GM21717 (cell line): ENCODE results near the gene LMTK3.

Experiments used
- ATAC-seq: cut with Tn5 transposase; IDR thresholded peaks from one replicate; pipeline ENCODE4 v1.9.1; 2021; ENCODE audit warnings: mild to moderate bottlenecking, moderate library complexity; ENCODE audit not compliant: unreplicated experiment

The LMTK3 gene

DNA sequence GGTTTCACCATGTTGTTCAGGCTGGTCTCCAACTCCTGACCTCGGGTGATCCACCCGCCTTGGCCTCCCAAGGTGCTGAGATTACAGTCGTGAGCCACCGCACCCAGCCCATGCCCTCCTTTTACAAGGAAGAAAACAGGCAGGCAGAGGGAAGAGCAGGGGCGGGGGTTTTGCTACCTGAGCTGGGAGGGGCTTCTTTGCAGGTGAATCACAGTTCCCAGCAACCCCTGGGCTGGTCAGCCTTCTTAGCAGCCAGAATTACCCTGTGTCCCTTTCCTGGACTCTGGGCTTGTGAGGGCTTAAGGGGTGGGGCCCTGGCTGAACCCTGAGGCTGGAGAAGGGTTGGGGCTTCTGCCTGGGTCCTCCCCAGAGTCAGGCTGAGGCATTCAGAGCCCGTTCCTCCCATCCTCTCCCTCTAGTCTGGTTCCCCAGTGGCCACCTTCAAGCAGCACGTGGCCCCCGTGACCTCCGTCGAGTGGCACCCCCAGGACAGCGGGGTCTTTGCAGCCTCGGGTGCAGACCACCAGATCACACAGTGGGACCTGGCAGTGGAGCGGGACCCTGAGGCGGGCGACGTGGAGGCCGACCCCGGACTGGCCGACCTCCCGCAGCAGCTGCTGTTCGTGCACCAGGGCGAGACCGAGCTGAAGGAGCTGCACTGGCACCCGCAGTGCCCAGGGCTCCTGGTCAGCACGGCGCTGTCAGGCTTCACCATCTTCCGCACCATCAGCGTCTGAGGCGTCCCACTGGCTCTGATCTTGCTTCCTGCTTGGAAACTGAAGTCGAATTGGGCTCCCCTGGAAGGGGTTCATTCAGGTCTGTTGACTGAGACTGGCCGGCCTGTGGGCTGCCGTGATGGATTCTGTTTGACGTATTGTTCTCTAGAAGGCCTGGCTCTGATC is 59.1 kb downstream of the LMTK3 start:
- ATAC-seq: no peak

DNA sequence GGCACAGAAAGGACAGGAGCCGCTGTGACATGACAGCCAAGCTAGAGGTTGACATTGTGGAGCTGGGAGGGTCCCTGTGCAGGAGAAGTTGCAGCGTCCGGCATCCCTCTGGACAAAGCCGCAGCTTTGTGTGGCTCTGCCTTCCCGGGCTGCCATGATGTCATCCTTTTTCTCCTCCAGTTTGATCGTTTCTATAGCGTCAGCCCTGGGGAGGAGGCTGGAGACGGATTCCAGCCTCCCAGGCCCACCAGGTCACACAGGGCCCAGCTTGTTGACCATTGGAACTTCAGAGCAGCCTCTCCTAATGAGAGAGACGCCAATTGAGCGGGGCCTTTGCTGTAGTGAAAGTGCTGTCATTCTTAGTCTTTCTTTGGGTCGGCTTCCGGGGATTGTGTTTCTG is 60.0 kb downstream of the LMTK3 start:
- no peak for ATAC-seq

- ATAC-seq: no peak
Measured at GRCh38 chr19:48450863-48451262, 60.8 kb downstream of the LMTK3 start.

- no peak for ATAC-seq
Measured at GRCh38 chr19:48450441-48450840, 61.2 kb downstream of the LMTK3 start.

GRCh38 chr19:48448563-48448962 is 63.1 kb downstream of the LMTK3 start:
- no peak for ATAC-seq

DNA sequence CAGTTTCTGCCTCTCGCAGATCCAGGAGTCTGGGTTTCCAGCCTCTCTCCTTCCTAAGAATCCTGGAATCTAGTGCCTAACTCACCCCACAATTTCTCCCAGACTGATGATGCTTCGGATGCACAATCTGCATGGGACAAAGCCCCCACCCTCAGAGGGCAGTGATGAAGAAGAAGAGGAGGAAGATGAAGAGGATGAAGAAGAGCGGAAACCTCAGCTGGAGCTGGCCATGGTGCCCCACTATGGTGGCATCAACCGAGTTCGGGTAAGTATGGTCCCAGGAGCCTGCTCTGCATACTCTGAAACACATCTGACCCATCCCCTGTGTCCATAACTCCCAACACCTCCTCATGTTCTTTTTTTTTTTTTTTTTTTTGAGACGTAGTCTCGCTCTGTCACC is 65.1 kb downstream of the LMTK3 start:
- no peak for ATAC-seq

GRCh38 chr19:48445606-48446481 is 65.8 kb downstream of the LMTK3 start, which contains the start of gene GRWD1:
Gene GRWD1 (plus strand): TSS chr19:48445983. CDS start chr19:48446006, 23 bp downstream.
- peak; percentile 76 for ATAC-seq

DNA sequence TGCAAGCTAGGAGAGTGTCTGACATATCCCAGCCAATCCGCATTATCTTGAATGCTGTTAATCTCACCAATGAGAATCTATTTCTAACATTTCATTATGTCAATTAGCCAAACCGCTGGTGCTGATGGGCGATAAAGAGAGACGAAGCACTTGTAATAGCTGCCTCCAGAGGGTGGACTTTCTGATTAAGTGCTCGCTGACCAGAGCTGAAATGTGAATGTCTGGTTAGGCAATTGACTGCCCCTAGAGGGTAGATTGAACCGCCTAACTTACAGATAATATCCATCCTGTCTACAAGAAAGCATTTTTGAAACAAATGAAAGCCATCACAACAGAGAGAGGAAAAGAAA is 66.4 kb downstream of the LMTK3 start:
- ATAC-seq: peak; percentile 6

- ATAC-seq: no peak
Measured at GRCh38 chr19:48444936-48445200, 66.8 kb downstream of the LMTK3 start.

- ATAC-seq: no peak
Measured at GRCh38 chr19:48444129-48444935, 67.3 kb downstream of the LMTK3 start.

DNA sequence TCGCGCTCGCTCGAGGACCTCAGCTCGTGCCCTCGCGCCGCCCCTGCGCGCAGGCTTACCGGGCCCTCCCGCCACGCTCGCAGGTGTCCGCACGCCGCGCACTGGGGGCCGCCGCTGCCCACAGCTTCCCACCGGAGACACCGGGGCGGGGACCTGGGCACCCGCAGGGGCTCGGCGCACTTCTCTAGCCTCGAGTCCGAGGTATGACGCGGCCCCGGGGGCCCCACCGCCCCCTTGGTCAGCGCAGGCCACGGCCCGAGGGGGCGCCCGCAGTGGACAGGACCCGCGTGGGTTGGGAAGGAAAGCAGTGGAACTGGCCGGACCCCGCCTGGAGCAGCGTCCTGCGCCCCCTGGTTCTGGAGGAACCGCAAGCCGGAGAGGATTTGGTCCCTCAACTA is 67.9 kb downstream of the LMTK3 start:
- ATAC-seq: no peak

GRCh38 chr19:48443256-48443655 is 68.4 kb downstream of the LMTK3 start:
- ATAC-seq: no peak

- no peak for ATAC-seq
Measured at GRCh38 chr19:48442116-48443035, 69.3 kb downstream of the LMTK3 start.

GRCh38 chr19:48441360-48442050 is 70.1 kb downstream of the LMTK3 start:
- ATAC-seq: no peak

- no peak for ATAC-seq
Measured at GRCh38 chr19:48436586-48436985, 75.0 kb downstream of the LMTK3 start.
